ENCODE data around the gene CRB2.
A peak's percentile ranks its signal among the peaks of the same experiment; 100 is the strongest.

The CRB2 gene

DNA sequence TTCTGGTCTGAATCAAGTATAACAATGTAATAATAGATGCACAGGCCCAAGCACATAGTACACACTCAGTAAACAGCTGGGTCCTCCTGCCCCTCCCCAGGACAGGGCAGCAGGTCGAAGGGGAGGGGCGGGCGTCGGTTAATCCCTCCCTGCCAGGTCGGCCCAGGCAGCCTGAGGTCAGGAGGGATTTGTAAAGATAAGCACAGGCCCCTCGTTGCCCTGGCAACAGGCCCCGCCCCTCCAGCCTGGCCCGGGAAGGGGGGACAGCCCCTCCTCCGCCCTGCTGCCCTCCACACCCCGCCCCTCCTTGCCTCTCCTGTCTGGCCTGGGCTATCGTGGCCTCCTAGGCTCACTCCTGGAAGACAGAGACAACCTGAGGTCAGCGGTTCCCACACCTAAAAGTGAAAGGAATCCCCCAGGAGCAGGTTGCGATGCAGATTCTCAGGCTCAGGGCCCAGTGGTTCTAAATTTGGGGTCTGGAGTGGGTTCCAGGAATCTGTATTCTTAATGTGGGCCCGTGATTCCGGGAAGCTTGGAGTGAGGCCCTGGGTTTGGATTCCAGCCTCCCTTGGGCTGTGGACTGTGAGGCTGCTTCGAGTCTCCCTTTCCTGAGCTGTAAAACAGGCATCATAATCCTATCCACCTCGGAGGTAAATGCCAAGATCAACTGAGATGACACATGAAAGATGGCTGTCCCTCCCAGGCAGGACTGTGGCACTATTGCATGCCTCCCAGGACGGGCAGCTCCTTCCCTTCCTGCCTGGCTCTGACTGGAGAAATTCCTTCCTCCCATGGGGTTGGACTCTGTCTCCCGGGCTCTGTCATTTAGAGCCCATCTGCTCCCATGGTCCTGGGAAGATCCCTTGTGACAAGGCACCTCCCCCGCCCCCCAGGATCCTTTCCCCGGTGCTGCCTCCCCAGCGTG lies 4.4 kb downstream of the CRB2 start:
- no peak overlapping the region for H3K4me3 ChIP-seq (ENCODE audit: low read length)
- peak; percentile 70 for DNase-seq (ENCODE audit: low read depth, low spot score)

DNA sequence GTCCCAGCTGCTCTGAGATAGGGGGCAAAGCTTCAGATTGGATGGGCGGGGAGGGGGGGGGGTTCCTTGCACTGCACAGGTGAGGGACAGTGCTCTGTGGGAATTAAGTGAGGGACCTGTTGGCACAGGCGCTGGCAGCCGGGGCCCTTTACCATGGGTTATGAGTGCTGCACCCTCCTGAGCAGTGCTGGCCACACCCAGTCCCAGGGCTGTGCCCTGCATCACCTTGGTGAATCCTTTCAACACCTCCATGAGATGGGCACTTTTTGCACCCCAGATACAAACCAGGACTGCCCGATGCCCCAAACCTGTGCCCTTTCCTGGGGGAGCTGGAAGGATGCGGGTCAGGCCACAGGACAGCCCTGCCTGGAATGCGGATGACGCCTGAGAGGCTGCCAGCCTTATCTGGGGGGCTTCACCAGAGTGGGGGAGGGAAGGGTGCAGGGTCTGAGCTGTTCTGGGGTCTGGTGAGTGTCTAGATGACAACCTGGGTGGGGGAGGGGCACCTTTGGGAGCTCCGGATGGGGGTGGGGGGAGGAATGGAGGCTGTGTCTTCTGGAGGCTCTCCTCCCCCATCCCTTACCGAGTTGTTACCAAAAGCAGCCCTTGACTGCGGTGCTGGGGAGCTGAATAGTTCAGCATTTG lies 5.2 kb downstream of the CRB2 start:
- H3K4me3 ChIP-seq (ENCODE audit: low read length): no peak overlapping the region
- no peak for DNase-seq (ENCODE audit: low read depth, low spot score)

GRCh38 chr9:123361731-123362510 lies 5.9 kb downstream of the CRB2 start:
- DNase-seq (ENCODE audit: low read depth, low spot score): no peak
- H3K4me3 ChIP-seq (ENCODE audit: low read length): no peak overlapping the region

- no peak overlapping the region for H3K4me3 ChIP-seq (ENCODE audit: low read length)
- DNase-seq (ENCODE audit: low read depth, low spot score): no peak
These were observed 6.9 kb downstream of the CRB2 start for GRCh38 chr9:123362856-123363255.

- DNase-seq (ENCODE audit: low read depth, low spot score): no peak
- no peak overlapping the region for H3K4me3 ChIP-seq (ENCODE audit: low read length)
These were observed 8.3 kb downstream of the CRB2 start for GRCh38 chr9:123364241-123364824.

DNA sequence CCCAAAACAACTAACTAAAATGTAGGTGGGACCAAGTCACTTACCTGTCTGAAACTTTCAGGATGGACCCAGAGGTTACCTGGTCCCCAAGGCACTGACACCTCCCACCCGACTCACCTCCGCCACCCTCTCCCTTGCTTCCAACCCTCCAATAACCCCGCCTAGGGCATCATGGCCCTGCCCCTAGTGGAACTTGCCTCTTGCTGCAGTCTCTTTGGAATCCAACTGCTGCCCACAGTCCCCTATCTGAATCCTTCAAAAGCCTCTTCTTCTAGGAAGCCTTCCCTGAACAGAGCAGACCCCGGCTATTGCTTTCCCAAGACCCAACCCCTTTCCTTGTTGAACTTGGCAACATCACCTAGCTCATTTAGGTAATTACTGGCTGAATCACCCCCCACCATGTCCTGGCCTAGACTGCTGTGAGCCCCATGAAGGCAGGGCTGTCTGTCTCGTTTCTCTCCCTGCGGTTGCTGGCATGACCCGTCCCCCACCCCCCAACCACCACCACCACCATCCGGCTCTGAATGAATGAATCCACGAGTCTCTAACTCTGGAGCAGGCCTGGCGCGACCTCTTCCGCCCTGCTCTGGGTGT lies 9.4 kb downstream of the CRB2 start:
- no peak for DNase-seq (ENCODE audit: low read depth, low spot score)
- H3K4me3 ChIP-seq (ENCODE audit: low read length): no peak overlapping the region

GRCh38 chr9:123365881-123366528 lies 10.0 kb downstream of the CRB2 start:
- no peak for DNase-seq (ENCODE audit: low read depth, low spot score)
- H3K4me3 ChIP-seq (ENCODE audit: low read length): no peak overlapping the region

GRCh38 chr9:123368023-123368422 lies 12.0 kb downstream of the CRB2 start:
- DNase-seq (ENCODE audit: low read depth, low spot score): no peak
- no peak overlapping the region for H3K4me3 ChIP-seq (ENCODE audit: low read length)

DNA sequence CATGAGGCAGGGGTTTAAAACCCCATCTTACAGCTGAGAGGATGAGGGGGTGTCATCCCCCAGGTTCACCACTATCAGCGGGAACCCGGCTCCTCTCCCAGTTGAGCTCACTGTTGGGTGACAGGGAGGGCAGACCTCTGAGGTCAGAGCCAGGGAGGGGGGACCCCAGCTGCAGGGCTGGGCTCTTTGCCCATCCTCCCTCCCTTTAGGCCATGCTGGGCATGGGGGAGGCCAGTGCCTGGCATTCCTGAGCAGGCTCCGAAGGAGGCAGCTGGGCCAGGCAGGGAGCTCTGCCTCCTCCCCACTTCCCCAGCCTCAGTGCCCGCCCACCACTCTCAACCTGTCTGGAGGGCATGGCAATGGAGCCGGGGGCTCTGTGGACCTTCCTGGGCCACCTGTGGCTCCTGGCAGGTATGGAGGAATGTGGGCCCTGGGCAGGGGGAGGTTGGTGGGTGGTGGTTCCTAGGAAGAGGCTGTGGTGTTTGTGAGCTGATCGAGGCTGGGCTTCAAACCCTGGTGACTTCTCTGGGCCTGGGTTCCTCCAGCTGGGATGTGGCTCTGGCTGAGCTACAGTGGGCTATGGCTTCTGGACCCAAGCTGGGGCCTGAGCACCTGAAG lies 12.6 kb downstream of the CRB2 start:
- no peak for DNase-seq (ENCODE audit: low read depth, low spot score)
- no peak overlapping the region for H3K4me3 ChIP-seq (ENCODE audit: low read length)

DNA sequence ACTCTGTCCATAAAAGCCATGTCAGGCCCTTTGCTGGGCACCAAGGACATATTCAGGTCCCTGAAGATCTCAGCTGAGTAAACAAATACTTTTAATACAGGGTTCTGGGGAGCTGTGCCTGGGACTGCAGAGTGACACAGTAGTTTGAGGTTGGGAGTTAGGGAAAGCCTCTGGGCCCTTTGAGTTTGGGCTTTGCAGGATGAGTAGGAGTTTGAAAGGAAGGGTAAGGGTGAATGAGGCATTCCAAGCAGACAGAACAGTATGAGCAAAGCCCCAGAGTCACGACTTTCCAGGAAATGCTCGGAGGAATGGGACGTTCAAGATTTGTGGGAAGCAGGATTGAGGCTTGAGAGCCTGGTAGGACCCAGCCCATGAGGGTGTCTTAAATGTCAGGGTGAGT lies 13.3 kb downstream of the CRB2 start:
- H3K4me3 ChIP-seq (ENCODE audit: low read length): no peak overlapping the region
- DNase-seq (ENCODE audit: low read depth, low spot score): no peak

GRCh38 chr9:123370108-123370507 lies 14.1 kb downstream of the CRB2 start:
- no peak for DNase-seq (ENCODE audit: low read depth, low spot score)
- no peak overlapping the region for H3K4me3 ChIP-seq (ENCODE audit: low read length)

DNA sequence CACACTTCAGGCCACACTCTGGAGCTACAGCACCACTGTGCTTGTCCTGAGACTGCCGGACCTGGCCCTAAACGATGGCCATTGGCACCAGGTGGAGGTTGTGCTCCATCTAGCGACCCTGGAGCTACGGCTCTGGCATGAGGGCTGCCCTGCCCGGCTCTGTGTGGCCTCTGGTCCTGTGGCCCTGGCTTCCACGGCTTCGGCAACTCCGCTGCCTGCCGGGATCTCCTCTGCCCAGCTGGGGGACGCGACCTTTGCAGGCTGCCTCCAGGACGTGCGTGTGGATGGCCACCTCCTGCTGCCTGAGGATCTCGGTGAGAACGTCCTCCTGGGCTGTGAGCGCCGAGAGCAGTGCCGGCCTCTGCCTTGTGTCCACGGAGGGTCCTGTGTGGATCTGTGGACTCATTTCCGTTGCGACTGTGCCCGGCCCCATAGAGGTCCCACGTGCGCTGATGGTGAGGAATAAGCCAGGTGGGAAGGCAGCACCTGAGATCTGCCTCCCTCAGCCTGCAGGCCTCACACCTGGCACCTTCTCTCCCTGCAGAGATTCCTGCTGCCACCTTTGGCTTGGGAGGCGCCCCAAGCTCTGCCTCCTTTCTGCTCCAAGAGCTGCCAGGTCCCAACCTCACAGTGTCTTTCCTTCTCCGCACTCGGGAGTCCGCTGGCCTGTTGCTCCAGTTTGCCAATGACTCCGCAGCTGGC lies 14.7 kb downstream of the CRB2 start:
- DNase-seq (ENCODE audit: low read depth, low spot score): no peak
- no peak overlapping the region for H3K4me3 ChIP-seq (ENCODE audit: low read length)

- DNase-seq (ENCODE audit: low read depth, low spot score): no peak
- no peak overlapping the region for H3K4me3 ChIP-seq (ENCODE audit: low read length)
These were observed 15.2 kb downstream of the CRB2 start for GRCh38 chr9:123371228-123371584.

DNA sequence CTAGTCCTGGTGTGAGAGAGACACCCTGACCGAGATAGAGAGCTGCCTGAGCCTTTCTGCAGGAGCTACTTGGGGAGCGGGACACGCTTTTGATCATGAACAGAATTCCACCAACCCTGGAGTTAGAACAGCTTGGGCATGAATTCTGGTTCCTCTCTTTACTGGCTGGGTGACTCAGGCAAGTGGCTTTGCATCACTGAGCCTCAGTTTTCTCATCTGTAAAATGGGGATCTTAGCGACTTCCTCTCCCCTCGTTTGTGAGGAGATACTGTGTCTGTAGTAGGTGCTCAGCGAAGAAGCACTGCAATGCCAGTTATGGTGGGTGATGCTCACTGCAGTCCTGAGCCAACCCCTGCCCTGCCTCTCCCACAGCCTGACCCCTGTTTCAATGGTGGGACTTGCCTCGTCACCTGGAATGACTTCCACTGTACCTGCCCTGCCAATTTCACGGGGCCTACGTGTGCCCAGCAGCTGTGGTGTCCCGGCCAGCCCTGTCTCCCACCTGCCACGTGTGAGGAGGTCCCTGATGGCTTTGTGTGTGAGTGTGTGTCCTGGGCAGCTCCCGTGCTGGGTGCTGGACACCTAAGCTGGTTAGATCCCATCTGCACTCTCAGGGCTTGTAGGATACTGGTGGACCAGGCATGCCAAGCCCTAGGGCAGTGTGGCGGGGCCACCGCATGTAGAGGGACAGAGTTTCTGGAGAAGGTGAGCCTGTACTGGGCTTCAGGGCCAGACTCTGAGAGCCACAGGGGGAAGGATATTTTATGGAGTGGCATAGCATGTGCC lies 16.0 kb downstream of the CRB2 start:
- no peak for DNase-seq (ENCODE audit: low read depth, low spot score)
- H3K4me3 ChIP-seq (ENCODE audit: low read length): no peak overlapping the region

DNA sequence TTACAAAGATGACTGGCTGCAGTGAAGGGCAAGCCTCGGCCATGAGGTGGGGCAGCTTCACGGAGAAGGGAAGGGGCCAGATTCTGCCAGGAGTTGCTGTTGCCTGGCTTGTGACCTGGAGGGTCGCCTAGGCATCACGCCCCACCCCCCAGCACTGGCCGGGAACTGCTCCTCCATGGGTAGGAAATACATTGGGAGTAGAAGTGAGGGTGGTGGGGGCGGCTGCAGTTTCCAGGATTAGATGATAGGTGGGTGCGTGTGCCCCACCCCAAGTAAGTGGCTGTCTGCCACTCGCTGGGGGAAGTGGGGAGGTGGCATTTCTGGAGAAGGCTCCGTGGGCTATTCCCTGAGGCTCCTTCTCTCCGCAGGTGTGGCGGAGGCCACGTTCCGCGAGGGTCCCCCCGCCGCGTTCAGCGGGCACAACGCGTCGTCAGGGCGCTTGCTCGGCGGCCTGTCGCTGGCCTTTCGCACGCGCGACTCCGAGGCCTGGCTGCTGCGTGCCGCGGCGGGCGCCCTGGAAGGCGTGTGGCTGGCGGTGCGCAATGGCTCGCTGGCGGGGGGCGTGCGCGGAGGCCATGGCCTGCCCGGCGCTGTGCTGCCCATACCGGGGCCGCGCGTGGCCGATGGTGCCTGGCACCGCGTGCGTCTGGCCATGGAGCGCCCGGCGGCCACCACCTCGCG lies 16.9 kb downstream of the CRB2 start:
- no peak for DNase-seq (ENCODE audit: low read depth, low spot score)
- no peak overlapping the region for H3K4me3 ChIP-seq (ENCODE audit: low read length)

DNA sequence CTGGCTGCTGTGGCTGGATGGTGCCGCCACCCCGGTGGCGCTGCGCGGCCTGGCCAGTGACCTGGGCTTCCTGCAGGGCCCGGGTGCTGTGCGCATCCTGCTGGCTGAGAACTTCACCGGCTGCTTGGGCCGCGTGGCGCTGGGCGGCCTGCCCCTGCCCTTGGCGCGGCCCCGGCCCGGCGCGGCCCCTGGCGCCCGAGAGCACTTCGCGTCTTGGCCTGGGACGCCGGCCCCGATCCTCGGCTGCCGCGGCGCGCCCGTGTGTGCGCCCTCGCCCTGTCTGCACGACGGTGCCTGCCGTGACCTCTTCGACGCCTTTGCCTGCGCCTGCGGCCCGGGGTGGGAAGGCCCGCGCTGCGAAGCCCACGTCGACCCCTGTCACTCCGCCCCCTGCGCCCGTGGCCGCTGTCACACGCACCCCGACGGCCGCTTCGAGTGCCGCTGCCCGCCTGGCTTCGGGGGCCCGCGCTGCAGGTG lies 17.5 kb downstream of the CRB2 start:
- no peak overlapping the region for H3K4me3 ChIP-seq (ENCODE audit: low read length)
- no peak for DNase-seq (ENCODE audit: low read depth, low spot score)
